ENCODE data around the gene PCBD1.

The PCBD1 gene

DNA sequence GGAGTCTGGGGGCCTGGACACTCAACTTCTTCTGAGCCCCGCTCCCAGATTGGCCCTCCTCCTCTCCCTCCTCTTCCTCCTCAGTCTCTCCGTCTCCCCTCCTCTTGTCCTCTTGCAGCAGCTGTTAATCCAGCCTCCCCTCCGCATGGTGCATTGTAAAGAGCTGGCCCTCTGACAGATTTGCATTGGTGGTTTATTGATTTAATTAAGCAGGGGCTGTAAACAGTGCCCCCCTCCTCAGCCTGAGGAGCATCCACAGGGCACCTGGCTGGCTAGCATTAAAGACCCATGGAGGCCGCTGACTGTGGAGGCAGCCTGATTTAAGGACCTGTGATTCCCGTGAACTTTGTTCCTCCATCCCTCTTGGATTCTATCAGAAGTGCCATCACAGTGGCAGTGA, 28.9 kb upstream of the PCBD1 start:
- DNase-seq, result no peak

DNA sequence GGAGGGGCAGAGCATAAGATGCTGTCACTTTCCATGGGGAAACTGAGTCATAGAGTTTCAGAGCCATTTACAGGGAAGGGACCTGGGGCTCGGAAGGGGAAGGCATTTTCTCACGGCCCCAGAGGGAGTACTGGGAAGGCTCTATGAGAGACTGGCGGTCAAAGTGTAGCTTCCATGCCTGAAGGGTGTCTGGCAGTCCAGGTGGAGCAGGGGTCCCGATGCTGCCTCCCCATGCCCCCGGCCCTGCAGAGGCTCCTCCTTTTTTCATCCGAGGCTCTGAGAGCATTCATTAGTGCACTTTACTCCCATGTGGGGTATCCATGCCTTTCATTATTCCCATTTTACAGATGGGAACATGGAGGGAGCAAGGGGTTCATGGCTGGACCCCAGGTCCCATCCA, 27.9 kb upstream of the PCBD1 start:
- no peak for DNase-seq

GRCh38 chr10:70915806-70916205, 27.4 kb upstream of the PCBD1 start:
- no peak for DNase-seq

GRCh38 chr10:70915206-70915605, 26.8 kb upstream of the PCBD1 start:
- DNase-seq, result no peak

GRCh38 chr10:70914316-70914864, 26.0 kb upstream of the PCBD1 start:
- DNase-seq, result no peak

GRCh38 chr10:70913893-70914240, 25.5 kb upstream of the PCBD1 start:
- no peak for DNase-seq

DNA sequence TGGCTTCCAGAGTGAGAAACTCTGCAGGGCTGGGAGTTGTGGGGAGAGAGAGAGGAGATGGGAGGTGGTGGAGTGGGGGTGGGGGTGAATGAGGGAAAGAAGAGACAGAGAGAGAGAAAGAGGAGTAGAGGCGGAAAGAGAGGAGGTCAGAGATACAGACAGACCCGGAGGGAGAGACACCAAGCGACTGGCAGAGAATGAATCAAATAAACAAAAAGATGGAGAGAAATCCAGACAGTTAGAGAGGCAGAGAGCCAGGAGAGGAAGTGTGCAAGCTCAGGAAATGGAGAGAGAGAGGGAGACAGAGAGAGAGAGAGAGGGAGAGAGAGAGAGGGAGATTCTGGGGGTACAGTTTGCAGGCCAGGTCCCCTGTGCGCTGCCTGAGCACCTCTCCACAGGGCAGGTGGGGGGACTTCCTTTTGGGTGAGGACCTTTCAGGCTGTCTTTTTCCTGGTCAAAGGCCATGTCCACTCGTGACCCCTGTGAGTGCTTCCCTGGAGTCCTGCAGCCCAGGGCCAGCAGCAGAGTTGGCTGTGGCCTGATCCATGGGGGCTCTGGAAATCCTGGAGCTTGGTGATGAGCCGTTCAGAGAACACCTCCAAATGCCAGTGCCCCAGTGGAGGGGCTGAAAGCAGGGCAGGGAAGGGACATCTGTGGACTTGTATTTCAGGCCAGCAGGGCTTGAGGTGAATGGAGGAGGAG, 25.0 kb upstream of the PCBD1 start:
- DNase-seq, result no peak

- DNase-seq, result no peak
Observed at GRCh38 chr10:70912556-70912955, 24.2 kb upstream of the PCBD1 start.

DNA sequence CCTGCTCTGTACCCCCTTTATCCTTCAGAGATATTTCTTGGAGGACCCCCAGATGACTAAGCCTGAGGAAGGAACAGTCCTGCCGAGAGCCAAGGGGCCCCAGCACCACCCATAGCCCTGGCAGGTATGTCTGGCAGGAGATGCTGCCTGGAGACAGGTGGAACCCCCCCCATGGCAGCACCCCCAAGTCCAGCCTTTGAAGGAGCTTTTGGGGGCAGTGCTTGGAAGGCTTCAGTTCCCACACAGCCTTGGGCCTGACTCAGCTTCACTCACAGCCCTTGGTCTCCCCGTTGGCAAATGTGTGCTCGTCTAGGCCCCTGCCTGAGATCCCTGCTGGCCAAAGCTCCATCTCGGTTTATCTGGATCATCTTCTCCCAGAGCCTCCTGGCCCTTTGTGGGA, 23.0 kb upstream of the PCBD1 start:
- DNase-seq, result no peak

- no peak for DNase-seq
Observed at GRCh38 chr10:70910486-70911341, 22.3 kb upstream of the PCBD1 start.

- no peak for DNase-seq
Observed at GRCh38 chr10:70909326-70909935, 21.1 kb upstream of the PCBD1 start.

GRCh38 chr10:70908406-70909296, 20.3 kb upstream of the PCBD1 start:
- DNase-seq, result no peak

DNA sequence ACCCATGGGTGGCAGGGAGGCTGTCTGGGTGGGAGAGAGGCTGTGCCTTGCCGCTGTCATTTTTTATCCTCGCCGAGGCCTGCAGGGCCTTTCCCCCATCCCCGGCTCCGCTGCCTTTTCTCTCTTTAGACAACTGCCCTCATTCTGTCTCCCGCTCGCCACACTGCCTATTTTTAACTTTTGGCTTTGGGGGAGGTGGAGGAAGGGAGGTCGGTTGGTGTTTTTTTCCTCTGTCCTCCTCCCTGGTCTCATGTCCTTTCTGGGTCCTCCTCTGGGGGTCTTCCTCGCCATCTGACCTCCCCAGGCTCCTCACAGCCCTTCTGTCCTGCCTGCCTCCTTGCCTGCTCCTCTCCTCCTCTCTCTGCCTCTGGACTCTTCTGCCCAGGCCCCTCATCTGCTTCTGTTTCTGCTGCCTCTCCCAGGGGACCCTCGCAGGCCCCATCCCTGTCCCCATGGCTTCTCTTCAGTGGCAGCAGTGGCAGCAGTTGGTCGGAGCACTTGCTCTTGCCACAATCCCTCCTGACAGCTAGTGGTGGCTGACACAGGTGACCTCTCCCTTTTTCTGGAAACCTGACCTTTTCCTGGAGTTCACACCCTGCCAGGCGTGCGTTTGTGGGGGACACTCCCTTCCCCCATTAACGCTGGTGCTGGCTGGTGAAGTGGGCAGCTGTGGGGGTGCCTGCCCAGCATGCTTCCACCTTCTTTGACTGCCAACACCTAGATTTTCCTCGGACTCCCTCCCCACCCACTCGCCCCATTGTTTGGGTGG, 19.5 kb upstream of the PCBD1 start:
- DNase-seq, result no peak

DNA sequence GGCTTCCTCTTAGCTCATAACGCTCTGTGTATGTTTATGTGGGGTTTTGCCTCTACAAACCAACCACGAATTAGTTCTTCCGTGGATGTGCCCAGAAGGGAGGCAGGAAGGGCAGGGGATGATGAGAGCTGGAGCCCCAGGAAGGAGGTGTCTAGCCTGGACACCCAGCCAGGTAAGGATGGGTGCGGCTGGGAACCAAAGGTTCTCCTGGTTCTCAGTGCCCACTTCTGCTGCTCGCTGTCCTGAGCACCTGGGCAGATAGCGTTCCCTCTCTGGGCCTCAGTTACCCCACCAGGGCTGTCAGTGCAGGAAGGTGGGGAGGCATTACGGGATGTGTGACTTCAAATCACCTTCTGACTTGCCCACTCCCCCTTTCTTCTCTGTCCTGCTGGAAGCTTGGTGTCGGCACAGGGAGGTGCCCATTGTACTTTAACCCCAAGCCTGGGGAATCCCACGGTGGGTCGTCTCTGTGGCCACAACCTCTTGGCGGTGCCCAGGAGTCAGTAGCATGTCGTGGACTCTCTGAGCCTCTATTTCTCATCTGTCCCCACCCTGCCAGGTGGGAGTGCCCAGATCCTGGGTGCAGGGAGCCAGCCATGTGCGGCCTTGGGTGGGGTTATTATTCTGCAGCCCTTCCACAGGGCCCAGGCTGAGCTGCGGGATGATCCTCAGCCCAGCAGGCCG, 18.7 kb upstream of the PCBD1 start:
- DNase-seq, result no peak

GRCh38 chr10:70906031-70906783, 17.8 kb upstream of the PCBD1 start:
- DNase-seq, result no peak

DNA sequence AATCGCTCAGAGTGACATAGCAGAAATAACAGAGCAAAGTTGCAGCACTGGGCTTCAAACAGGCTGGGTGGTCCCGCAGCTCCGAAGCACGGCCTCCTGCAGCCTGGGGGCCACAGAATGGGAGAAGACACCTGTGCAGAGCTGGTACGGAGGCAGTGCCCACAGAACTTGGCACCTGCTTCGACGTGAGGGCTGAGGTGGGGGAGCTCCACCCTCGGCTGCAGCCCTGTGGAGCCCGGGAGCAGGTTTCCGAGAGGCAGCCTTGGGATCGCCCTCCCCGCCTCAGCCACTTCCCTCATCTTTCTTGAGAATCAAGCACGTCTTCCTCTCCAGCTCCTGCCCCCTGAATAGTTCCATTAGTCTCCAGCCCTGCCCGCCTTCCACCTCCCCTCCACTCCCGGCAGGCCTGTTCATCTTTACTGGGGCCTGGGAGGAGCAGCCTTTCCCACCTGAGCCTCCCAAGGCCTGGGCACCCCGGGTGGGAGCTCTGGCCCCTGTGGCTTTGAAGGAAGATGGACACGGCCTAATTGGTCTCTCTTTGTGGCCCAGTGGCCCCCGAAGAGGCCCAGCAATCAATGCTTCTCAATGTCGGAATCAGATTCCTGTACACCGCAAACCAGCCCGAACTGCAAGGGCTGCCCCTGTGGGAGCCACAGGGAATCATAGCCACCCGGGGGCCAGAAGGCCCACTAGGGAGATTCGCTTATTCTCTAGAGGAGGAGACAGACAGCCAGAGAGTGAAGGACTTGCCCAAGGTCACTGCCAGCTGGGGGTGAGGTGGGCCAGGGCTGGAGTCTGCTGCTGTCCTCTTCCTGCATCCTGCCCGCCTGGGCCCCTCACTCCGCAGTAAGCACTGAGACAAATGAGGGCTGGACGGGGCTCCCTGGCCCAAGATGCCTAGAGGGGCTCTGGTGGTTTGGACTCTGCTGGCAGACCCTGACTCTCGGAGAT, 17.0 kb upstream of the PCBD1 start:
- DNase-seq, result no peak

DNA sequence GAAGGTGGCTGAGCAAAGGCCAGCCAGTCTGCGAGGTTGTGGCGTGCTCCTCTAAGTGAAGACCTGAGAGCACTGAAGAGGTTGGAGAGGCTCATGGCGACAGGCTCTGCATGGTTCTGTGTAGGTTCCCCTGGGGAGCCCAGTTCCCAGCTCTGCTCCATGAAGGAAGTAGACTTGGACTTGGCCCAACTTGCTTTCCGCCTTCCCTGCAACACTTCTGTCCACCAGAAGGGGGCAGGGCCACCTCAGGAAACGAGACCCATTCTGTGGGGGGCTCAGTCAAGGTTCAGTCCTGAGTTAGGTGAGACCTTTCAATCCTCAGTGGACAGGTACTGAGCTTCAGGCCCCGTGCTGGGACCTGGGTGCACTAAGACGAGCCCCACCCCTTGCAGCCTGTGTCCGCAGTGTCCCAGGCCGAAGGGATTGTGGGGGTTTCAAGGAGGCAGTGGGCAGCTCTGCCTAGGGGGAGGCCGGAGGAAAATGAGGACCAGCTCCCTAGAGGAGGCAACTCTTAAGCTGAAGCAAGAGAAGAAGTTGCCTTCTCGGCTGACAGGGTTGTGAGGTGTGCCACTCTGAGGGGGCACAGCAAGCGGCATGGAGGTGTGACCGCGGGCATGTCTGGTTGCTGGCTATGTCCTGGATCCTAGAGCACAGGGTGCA, 15.0 kb upstream of the PCBD1 start:
- DNase-seq, result peak in 1 of 2 experiments; percentile 22

DNA sequence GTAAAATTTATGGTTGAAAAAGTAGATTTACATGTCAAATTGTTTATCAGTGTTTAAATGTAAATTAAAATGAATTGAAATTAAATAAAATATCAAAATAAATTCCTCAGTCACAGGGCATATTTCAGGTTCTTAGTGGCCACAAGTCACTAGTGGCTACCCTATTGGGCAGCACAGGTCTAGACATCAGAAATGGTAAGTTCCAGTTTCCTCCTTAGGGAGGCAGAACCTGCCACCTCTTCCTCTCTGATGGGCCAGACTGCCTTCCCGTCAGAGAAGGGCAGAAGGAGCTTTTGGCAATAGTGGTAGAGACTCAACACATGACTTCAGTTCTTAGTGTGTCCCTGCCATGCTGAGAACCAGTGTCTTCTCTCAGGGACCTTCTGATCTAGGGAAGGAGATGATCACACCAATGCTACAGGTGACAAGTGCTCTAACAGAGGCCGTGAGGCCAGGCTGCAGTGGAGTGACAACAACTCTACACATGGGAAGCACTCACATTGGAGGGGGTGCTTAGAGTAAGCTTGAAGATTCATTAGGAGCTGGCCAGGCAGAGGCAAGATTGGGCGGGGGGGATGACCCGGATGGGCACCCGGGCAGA, 14.4 kb upstream of the PCBD1 start:
- DNase-seq, result no peak
